GM12872 (cell line): ENCODE data around the gene LIMK2.

Experiments
- TF ChIP-seq, protein P1 (sequence below): IDR thresholded peaks from 3 replicates; pipeline ENCODE4 v1.5.1; 2011; ENCODE audit warnings: low read depth, mild to moderate bottlenecking, low read length, moderate library complexity; ENCODE audit not compliant: insufficient read depth

The LIMK2 gene

GRCh38 chr22:31210556-31211421, 1.3 kb upstream of the LIMK2 start:
- TF ChIP-seq, protein P1, sequence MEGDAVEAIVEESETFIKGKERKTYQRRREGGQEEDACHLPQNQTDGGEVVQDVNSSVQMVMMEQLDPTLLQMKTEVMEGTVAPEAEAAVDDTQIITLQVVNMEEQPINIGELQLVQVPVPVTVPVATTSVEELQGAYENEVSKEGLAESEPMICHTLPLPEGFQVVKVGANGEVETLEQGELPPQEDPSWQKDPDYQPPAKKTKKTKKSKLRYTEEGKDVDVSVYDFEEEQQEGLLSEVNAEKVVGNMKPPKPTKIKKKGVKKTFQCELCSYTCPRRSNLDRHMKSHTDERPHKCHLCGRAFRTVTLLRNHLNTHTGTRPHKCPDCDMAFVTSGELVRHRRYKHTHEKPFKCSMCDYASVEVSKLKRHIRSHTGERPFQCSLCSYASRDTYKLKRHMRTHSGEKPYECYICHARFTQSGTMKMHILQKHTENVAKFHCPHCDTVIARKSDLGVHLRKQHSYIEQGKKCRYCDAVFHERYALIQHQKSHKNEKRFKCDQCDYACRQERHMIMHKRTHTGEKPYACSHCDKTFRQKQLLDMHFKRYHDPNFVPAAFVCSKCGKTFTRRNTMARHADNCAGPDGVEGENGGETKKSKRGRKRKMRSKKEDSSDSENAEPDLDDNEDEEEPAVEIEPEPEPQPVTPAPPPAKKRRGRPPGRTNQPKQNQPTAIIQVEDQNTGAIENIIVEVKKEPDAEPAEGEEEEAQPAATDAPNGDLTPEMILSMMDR, result no peak

GRCh38 chr22:31211482-31211861, 626 bp upstream of the LIMK2 start:
- TF ChIP-seq, protein P1, result no peak

- TF ChIP-seq, protein P1, result no peak
These were observed 908 bp downstream of the LIMK2 start for GRCh38 chr22:31212783-31213629.

GRCh38 chr22:31215018-31215535, 3.0 kb downstream of the LIMK2 start:
- TF ChIP-seq, protein P1, result no peak

- TF ChIP-seq, protein P1, result no peak
These were observed 6.6 kb downstream of the LIMK2 start for GRCh38 chr22:31218565-31219262.

DNA sequence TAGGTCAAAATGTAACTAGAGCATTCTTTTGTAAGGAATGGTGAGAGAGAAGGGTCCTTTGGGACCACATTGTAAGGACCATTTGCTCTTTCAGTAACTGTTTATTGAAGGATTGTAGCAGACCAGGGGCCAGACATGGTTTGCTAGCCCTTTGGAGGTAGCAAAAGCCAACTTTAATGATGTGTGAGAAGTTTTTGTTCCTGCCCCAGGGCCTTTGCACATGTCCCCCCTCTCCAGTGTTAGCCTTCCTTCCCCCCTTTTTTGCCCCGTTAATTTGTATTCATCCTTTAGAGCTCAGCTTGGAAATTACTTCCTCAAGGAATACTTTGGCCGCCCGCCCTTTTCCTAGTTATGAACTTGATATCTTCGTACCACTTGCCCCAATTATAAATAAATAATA, 9.0 kb downstream of the LIMK2 start:
- TF ChIP-seq, protein P1, result no peak

- TF ChIP-seq, protein P1, result no peak
These were observed 10.6 kb downstream of the LIMK2 start for GRCh38 chr22:31222736-31223135.
